Measurements from ENCODE around the gene RAMP1.

DNA sequence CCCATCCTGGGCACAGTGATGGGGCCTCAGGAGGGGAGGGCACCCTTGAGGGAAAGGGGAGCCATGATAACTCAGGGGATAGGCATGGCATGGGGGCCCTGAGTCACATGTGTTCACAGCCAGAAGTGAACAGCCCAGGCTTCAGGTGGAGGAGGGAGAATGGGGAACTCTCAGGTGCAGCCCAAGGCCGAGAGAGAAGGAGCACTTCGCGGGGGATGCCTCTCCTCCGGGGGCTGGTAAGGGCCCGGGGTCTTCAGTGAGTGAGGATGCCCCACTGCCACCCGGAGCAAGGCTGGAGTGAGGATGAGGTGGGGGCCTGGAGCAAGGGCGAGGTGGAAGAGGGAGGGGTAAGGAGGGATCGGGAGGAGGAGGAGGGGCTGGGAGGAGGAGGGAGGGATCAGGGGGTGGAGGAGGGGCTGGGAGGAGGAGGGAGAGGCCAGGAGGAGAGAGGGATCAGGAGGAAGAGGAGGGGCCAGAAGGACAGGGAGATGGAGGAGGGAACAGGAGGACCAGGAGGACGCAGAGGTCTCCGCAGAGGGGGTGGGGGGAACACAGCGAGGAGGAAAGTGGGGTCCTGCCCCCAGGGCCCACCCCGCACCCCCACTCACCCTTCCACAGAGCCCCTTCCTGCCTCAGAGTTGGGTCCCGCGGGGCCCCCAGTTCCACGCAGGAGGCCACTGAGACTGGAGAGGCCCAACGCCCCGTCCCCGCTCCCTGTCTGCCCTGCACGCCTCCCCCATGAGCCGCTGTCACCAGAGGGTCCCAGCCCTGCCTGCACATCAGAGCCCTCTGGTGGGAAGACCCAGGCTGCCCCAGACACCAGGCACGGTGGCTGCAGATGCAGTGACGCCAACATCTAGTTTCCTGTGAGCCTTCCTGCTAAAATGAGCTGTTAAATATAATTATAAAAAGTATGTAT is 42.8 kb downstream of the RAMP1 start:
- TF ChIP-seq, protein P1, sequence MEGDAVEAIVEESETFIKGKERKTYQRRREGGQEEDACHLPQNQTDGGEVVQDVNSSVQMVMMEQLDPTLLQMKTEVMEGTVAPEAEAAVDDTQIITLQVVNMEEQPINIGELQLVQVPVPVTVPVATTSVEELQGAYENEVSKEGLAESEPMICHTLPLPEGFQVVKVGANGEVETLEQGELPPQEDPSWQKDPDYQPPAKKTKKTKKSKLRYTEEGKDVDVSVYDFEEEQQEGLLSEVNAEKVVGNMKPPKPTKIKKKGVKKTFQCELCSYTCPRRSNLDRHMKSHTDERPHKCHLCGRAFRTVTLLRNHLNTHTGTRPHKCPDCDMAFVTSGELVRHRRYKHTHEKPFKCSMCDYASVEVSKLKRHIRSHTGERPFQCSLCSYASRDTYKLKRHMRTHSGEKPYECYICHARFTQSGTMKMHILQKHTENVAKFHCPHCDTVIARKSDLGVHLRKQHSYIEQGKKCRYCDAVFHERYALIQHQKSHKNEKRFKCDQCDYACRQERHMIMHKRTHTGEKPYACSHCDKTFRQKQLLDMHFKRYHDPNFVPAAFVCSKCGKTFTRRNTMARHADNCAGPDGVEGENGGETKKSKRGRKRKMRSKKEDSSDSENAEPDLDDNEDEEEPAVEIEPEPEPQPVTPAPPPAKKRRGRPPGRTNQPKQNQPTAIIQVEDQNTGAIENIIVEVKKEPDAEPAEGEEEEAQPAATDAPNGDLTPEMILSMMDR (IDR thresholded peaks at IDR 0.05; ENCODE audit: insufficient read depth, low read depth, low read length), result no peak
- TF ChIP-seq EZH2 (IDR thresholded peaks at IDR 0.05; ENCODE audit: insufficient read depth, low read length), result no peak
